Kidney epithelial cell (primary cell): ENCODE measurements around the gene METTL9. TPM values are rescaled to one million over a fixed set of nuclear protein-coding genes. Genes with fewer than 3 reads are reported as not detected.
"Not testable (repeated sequence)": the region's sequence is repeated elsewhere in the genome, so short reads cannot be mapped to it uniquely, and the experiment has no call there.

Experiments used
- DNase-seq: peaks from one replicate; pipeline ENCODE4 v3.0.0-alpha.2; 2010; ENCODE audit warnings: low read depth
- H3K27me3 ChIP-seq: 2 replicates; pipeline ENCODE4 v1.6.0; 2011; ENCODE audit warnings: low read length; ENCODE audit not compliant: control insufficient read depth, insufficient read depth
- H3K36me3 ChIP-seq: 2 replicates; pipeline ENCODE4 v1.5.1; 2011; ENCODE audit warnings: low read length; ENCODE audit not compliant: control insufficient read depth, insufficient read depth
- H3K4me3 ChIP-seq: 2 replicates; pipeline ENCODE4 v1.5.1; 2011; ENCODE audit warnings: low read depth, mild to moderate bottlenecking, control low read depth, low read length
- CTCF ChIP-seq: IDR thresholded peaks from 2 replicates; pipeline ENCODE4 v1.5.1; 2011; ENCODE audit warnings: mild to moderate bottlenecking, moderate library complexity, low read length, control low read depth, inconsistent platforms; ENCODE audit not compliant: insufficient read depth, poor library complexity, severe bottlenecking
- total RNA-seq: library from RNA; depleted of rRNA; stranded (reverse); fragments of >200 nt; gene quantifications from 2 replicates; pipeline ENCODE4 v1.2.3, GENCODE V29; 2015

Gene METTL9
- total RNA-seq, 1 donor from 2014 or later = 188 TPM

- H3K4me3 ChIP-seq = no peak overlapping the region
- no peak for DNase-seq
- no peaks in the 10 kb centered on the region for H3K36me3 ChIP-seq
- TF ChIP-seq CTCF = no peak
- H3K27me3 ChIP-seq = no peaks in the 10 kb centered on the region
These were observed 89.7 kb downstream of the METTL9 start for GRCh38 chr16:21689107-21689506.

DNA sequence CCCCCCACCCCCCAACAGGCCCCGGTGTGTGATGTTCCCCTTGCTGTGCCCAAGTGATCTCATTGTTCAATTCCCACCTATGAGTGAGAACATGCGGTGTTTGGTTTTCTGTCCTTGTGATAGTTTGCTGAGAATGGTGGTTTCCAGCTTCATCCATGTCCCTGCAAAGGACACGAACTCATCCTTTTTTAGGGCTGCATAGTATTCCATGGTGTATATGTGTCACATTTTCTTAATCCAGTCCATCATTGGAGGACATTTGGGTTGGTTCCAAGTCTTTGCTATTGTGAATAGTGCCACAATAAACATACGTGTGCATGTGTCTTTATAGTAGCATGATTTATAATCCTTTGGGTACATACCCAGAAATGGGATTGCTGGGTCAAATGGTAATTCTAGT is 91.6 kb downstream of the METTL9 start:
- DNase-seq, H3K27me3 ChIP-seq, H3K36me3 ChIP-seq, H3K4me3 ChIP-seq: not testable (repeated sequence)

GRCh38 chr16:21694609-21695008 is 95.2 kb downstream of the METTL9 start:
- Histone ChIP-seq H3K27me3 (no peaks in the 10 kb centered on the region), H3K4me3 (no peak overlapping the region), H3K36me3 (no peaks in the 10 kb centered on the region)
- TF ChIP-seq CTCF = no peak
- DNase-seq = no peak

DNA sequence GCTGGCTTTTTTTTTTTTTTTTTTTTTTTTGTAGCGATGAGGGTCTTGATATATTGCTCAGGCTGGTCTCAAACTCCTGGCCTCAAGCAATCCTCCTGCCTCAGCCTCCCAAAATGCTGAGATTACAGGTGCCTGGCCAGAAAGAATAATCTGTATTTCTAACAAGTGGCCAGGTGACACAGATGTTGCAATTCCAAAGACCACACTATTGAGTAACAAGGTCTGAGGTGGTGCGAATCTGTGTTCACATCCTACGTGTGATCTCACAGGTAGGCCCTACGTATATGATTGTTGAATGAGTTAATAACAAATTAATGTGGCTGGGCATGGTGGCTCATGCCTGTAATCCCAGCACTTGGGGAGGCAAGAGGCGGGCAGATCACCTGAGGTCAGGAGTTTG is 97.7 kb downstream of the METTL9 start:
- no peak overlapping the region for H3K4me3 ChIP-seq
- no peaks in the 10 kb centered on the region for H3K27me3 ChIP-seq
- no peak for DNase-seq
- TF ChIP-seq CTCF = no peak
- H3K36me3 ChIP-seq = no peaks in the 10 kb centered on the region

GRCh38 chr16:21698169-21699032 is 99.0 kb downstream of the METTL9 start:
- DNase-seq = no peak
- no peak overlapping the region for H3K4me3 ChIP-seq
- no peaks in the 10 kb centered on the region for H3K36me3 ChIP-seq
- no peaks in the 10 kb centered on the region for H3K27me3 ChIP-seq
- no peak for TF ChIP-seq CTCF

- no peak for DNase-seq
- Histone ChIP-seq H3K27me3 (no peaks in the 10 kb centered on the region), H3K4me3 (no peak overlapping the region), H3K36me3 (no peaks in the 10 kb centered on the region)
- TF ChIP-seq CTCF = no peak
These were observed 101.9 kb downstream of the METTL9 start for GRCh38 chr16:21701271-21701670.
